LNCAP (cell line): ENCODE data around the gene HOXB4.

Experiments
- CTCF ChIP-seq: fragments of 450-650 bp; IDR thresholded peaks from 2 replicates; pipeline ENCODE4 v1.5.1; 2017; ENCODE audit warnings: mild to moderate bottlenecking

HOXB4 gene

DNA sequence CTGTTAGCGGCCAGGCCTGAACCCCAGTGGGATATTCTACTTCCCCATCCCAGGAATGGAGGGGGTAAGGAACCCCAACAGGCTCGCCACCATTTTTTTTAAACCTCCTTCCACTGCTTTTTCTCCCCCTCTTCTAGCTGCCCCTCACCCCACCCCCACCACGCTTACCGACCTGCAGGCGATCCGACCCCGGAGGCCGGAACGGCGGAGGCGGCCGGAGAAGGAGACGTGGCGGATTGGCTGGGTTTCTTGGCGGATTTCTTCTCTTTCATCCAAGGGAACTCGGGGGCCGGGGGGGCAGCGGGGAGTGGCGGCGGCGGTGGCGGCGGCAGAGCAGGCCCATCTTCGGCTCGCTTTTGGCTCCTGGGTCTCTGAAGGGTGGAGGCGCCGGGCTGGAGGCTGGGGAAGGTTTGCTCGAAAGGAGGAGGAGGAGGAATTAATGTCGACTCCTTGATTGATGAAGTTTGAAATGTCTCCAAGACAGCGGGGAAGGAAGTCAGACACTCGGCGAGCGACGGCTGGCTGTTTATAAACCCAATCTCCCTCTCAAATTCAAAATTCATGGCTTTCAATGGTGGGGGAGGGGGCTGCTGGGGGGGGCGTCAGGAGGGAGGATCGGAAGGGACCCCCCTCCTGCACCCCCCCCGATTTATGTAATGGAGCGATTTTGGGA, 33.7 kb downstream of the HOXB4 start:
- TF ChIP-seq CTCF: no peak

- no peak for TF ChIP-seq CTCF
Observed at GRCh38 chr17:48543854-48544348, 34.2 kb downstream of the HOXB4 start.

- TF ChIP-seq CTCF: no peak
Observed at GRCh38 chr17:48543107-48543853, 34.9 kb downstream of the HOXB4 start.

GRCh38 chr17:48542698-48543106, 35.4 kb downstream of the HOXB4 start:
- TF ChIP-seq CTCF: no peak

DNA sequence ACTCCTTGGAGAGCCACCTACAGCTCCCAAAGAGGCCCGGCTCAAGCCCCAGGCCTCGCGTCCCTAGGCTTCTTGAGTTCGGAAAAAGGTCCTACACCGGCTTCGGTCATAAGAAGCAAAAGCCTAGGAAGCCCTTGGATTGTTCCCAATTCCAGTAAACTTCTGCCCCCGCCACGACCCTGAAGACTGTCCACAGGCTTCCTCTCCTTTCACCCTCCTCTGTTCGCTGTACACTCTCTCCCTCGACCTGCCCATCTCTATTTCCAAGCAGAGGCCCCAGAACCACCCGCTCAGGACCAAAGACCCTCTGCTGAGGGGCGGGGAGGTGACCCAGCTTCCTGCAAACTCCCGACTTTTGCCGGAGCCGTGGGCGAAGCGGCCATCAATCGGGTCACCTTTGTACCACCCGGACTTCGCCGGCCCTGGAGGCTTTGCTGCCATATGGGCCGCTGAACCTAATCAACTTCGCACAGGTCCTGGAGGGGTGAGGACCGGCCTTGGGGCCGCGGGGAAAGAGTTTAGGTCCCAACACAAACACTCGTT, 36.0 kb downstream of the HOXB4 start:
- TF ChIP-seq CTCF: no peak

DNA sequence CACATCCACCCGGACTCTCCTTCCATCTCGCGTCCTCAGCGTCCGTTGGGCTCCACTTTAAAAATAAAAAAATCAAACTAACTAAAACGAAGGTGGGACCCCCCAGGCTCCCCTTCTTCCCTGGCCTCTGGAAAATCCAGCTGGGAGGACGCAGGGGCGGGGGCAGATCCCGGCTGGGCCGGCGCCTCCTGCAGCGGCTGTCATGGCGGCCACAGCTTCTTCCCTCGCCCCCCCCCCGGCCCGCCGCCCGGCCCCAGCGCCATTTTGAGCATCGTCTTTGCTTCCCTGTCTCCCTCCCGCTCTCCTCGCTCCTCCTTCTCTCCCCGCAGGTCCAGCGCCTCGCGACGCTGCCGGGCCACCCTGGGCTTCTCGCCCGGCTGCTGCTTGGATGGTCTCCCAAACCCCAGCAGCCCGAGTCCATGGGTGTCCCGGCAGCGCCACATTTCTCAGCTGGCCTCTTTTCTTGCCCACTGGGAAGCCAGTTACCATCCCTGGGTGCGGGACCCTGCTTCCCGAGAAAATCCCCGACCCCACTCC, 36.5 kb downstream of the HOXB4 start:
- no peak for TF ChIP-seq CTCF

DNA sequence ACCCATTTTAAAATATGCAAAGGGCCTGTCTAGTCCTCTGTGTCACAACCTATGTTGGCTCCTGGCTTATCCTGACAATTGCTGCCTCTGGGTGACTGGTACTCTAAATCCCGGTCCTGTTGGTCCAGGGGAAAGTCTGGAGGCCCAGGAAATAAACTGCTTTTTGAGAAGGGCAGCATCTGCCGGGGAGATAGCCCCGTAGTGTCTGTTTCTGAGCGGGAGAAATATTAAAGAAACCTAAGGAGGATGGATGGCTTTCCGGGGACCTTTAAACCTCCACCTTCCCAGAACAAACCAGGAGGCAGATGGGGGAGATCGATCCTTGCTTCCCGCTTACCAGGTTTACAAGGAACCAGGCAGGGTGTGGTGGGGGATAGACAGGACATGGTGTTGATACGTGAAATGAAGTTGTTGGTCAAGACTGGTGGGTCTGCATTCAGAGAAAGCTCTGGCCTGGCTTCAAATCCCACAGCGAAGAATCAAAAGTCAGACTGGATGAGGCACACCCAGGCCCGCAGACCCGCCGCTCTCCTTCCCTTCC, 37.0 kb downstream of the HOXB4 start:
- TF ChIP-seq CTCF: no peak
